Stimulated activated effector memory CD8-positive, alpha-beta T cell treated with anti-CD3 and anti-CD28 coated beads, Interleukin-12 subunit alpha, Interleukin-12 subunit beta, amount 100 ng/mL, for 72 hours (primary cell): ENCODE results near the gene NUTF2.

Source experiments
- ATAC-seq: fragments of 150-1000 bp; cut with Tn5 transposase; 2 replicates; pipeline ENCODE4 v1.10.0; 2021
- DNase-seq, 2 donors: peaks; one replicate each; pipeline ENCODE4 v3.0.0; 2021 to 2022; ENCODE audit warnings: low spot score in 2 of 2
- H3K27ac Mint-ChIP-seq: one replicate; pipeline ENCODE4 v1.8.0; 2022; ENCODE audit warnings: mild to moderate bottlenecking, mixed read lengths
- H3K36me3 Mint-ChIP-seq: one replicate; pipeline ENCODE4 v1.8.0; 2022; ENCODE audit warnings: mild to moderate bottlenecking, mixed read lengths
- H3K4me1 Mint-ChIP-seq: one replicate; pipeline ENCODE4 v1.8.0; 2022; ENCODE audit warnings: mixed read lengths
- H3K4me3 Mint-ChIP-seq: one replicate; pipeline ENCODE4 v1.8.0; 2022; ENCODE audit warnings: mild to moderate bottlenecking, mixed read lengths
- H3K9me3 Mint-ChIP-seq: one replicate; pipeline ENCODE4 v1.8.0; 2022; ENCODE audit warnings: mixed read lengths

NUTF2 gene

DNA sequence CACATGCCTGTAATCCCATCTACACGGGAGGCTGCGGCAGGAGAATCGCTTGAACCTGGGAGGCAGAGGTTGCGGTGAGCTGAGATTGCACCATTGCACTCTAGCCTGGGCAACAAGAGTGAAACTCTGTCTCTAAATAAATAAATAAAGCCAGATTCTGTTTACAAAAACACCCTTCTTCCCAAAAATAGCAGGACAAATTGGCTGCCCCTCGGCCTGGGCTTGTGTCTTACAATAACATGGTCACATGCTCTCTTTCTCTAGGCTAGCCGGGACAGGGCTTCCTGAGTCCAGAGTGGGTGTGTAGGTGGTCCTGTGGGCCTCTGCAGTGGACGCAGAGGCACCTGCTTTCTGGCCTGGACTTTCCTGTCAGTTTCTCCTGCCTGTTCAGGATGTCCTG is 22.9 kb downstream of the NUTF2 start:
- Mint-ChIP-seq H3K27ac (no peak overlapping the region), H3K4me3 (no peak overlapping the region), H3K9me3 (no peaks in the 10 kb centered on the region), H3K4me1 (peaks cover 21% of the 10 kb centered on the region), H3K36me3 (peaks cover 87% of the 10 kb centered on the region)
- ATAC-seq (no peak), DNase-seq (no peak)

DNA sequence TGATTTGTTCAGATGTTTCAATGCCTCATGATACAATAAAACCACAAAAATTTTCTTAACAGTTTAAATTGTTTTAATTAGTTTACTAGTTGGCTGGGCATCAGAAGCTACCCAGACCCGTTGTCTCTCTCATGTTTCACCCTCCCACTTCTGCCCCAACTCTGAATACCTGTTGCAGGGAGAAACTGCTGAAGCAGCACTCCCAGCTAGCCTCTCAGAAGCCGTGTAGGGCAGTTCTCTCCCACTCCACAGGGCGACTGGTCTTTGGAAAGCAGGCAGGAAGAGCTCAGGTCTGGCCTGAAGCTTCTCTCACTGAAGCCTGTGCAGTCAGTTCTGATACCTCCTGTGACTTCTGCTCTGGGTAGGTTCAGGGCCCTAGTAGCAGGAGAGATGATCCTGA is 24.5 kb downstream of the NUTF2 start:
- Mint-ChIP-seq H3K36me3 (peaks cover 85% of the 10 kb centered on the region), H3K27ac (no peak overlapping the region)

DNA sequence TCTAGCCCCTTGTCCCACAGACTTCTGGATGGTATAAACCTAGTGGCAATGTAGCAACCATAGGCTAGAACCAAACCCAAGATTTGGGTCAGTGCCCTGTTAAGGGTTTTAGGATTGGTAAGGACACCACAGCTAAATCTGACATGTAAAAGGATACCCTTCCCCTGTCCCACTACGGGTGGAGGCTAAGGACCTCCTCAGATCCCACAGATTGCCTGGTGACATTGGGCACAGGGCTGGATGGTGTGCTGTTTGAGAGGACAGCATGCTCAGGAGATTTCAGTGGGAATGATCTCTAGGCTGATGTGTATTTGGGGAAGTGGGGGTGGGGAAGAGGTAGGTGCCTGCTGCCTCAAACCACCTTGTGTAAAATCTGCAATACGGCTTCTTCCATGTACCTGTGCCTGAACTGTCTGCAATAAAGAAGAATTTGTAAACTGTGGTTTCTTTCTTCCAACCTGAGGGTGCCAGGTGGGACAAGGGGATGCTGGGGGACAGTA is 25.4 kb downstream of the NUTF2 start:
- DNase-seq (no peak), ATAC-seq (no peak)
- peak overlapping the region; percentile 88 for H3K4me3 Mint-ChIP-seq
- H3K9me3 Mint-ChIP-seq, result no peaks in the 10 kb centered on the region
- H3K27ac Mint-ChIP-seq, result peak overlapping the region; percentile 96
- H3K36me3 Mint-ChIP-seq, result peaks cover 85% of the 10 kb centered on the region
- H3K4me1 Mint-ChIP-seq, result peaks cover 37% of the 10 kb centered on the region

More for the DNA sequence above, 24.5 kb downstream of the NUTF2 start:
- Mint-ChIP-seq H3K9me3 (no peaks in the 10 kb centered on the region), H3K4me1 (peaks cover 37% of the 10 kb centered on the region), H3K4me3 (no peak overlapping the region)
- DNase-seq, result no peak
- no peak for ATAC-seq

DNA sequence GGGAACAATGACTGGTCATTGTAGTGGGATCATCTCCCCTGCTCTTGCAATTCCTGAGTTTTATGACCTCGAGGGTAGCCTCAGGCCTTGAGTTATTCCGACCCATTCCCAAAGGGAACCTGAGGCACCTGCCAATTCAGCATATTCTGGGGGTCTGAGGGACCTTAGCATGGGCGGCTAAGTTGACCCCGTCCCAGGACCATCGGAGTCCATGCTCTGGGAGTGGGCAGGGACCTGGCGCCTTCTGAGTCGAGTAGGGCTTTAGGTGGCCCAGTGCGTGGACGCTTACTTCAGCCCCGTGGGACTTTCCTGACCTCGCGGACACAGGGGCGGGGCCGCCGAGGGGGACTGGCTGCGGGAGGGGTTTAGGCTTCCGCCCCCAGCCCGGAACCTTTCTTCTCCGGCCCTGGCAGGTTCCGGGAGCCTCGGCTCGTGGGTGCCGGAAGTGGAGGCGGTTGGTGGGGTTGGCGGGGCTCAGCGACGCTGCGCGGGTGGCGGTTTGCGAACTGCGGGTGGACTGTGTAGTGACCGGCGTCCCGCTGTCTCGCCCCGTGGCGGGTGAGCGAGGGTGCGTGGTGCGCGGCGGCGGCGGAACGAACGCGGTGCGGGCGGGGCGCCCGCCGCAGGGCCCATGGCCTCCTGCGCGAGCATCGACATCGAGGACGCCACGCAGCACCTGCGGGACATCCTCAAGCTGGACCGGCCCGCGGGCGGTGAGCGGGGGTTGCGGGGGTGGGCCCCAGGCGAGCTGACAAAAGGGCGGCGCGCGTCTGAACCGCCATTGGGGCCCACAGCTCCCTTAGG is 26.1 kb downstream of the NUTF2 start, which contains the start of gene EDC4:
Gene EDC4 (plus strand): TSS at position 422 of the 804 bp plus-strand sequence. CDS start 210 bp downstream, at position 632.
- H3K9me3 Mint-ChIP-seq, result no peaks in the 10 kb centered on the region
- H3K4me1 Mint-ChIP-seq, result peaks cover 37% of the 10 kb centered on the region
- ATAC-seq (peak; percentile 95), DNase-seq (peak; percentile 97 to 98)
- peak within 1 kb of the TSS; percentile 88 for H3K4me3 Mint-ChIP-seq
- peaks cover 85% of the 10 kb centered on the region for H3K36me3 Mint-ChIP-seq
- peak within 1 kb of the TSS; percentile 96 for H3K27ac Mint-ChIP-seq

DNA sequence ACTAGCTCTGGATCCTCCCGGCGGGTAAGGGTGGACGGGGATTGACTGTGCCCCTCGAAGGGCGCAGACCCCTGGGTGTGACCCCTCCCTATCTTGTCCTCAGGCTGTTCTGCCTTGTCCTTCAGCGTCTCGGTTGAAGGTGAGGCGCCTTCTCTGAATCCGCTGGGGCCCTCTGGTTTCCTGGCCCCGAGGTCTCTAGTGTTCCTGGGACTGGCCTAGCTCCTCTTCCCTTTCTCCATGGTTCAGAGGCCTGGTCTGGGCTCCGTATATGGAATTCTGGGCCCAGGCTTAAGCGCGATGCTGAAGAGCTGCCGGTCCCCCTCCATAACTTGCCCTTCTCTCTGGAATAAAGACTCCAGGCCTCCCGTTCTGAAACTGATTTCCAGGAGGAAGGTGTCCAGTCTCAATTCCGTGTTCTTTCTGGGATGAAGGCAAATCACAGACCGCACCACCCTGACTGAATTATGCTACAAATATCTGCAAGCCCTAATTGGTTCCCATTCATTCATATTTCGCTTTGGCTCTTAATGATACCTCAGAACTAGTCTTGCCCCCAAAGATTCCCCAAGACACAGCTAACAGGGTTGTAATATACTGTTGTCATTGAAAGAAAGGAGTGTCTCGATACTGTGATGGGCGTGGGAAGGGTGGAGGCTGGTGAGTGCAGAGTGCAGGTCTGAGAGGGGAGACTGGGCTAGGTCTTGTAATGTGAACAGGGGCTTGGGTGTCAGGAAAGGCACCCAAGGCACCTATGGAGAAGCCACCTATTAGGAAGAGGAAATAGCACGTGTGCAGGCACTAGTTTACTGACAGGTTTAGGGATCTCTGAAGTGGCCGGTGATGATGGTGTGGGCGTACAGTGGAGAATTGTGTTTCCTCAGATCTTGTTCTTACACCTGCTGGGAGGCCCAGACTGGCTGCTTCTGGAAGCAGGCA is 27.0 kb downstream of the NUTF2 start:
- Mint-ChIP-seq H3K4me3 (peak overlapping the region; percentile 88), H3K27ac (peak overlapping the region; percentile 96), H3K36me3 (peaks cover 85% of the 10 kb centered on the region), H3K9me3 (no peaks in the 10 kb centered on the region), H3K4me1 (peaks cover 37% of the 10 kb centered on the region)
- no peak for DNase-seq
- peak; percentile 16 for ATAC-seq

DNA sequence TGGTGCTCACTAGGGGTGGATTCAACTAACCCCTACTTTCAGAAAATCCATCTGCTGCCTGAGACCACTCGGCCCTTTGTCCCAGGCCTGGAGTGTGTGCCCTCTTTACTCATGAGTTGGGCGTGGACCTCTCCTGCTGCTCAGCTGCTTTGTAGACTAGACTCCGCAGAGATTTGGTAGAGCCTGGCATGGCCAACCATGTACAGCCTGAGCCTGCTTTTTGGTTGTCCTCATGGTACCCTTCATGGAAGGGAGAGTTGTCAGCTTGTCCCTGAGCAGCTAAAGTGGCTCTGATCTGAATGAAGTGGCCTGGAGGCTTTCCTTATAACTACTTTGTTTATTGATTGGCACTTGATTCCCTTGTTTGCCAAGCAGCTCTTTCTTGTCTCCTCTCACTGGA is 27.6 kb downstream of the NUTF2 start:
- Mint-ChIP-seq H3K4me3 (peak overlapping the region; percentile 88), H3K36me3 (peaks cover 85% of the 10 kb centered on the region), H3K4me1 (peaks cover 37% of the 10 kb centered on the region), H3K9me3 (no peaks in the 10 kb centered on the region), H3K27ac (peak overlapping the region; percentile 96)
- ATAC-seq (no peak), DNase-seq (no peak)

DNA sequence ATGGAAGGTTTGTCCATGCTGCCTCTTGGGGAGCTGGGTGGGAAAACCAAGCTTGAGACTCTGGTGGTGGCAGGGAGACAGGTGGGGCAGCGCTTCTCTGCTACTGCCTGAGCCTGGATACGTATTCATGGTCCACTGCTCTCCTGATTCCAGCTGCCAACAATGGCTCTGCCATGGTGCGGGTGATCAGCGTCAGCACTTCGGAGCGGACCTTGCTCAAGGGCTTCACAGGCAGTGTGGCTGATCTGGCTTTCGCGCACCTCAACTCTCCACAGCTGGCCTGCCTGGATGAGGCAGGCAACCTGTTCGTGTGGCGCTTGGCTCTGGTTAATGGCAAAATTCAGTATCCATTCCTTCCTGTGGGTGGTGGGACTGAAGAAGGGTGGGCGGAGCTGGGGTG is 30.3 kb downstream of the NUTF2 start:
- DNase-seq, result no peak
- peaks cover 91% of the 10 kb centered on the region for H3K36me3 Mint-ChIP-seq
- H3K27ac Mint-ChIP-seq, result peak overlapping the region; percentile 96
- no peak overlapping the region for H3K4me3 Mint-ChIP-seq
- ATAC-seq, result no peak
- peaks cover 36% of the 10 kb centered on the region for H3K4me1 Mint-ChIP-seq
- no peaks in the 10 kb centered on the region for H3K9me3 Mint-ChIP-seq

DNA sequence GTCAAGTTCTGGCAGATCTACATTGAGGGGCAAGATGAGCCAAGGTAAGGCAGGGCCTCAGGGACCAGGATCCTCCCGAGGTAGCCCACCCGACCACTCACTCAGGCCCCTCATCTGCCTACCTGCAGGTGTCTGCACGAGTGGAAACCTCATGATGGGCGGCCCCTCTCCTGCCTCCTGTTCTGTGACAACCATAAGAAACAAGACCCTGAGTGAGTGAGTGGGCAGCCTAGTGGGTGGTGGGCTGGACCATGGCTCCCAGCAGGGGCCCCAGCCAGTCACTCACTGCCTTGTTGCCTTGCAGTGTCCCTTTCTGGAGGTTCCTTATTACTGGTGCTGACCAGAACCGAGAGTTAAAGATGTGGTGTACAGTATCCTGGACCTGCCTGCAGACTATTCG is 31.5 kb downstream of the NUTF2 start:
- no peak for ATAC-seq
- H3K36me3 Mint-ChIP-seq, result peaks cover 84% of the 10 kb centered on the region
- H3K4me1 Mint-ChIP-seq, result peaks cover 31% of the 10 kb centered on the region
- H3K27ac Mint-ChIP-seq, result no peak overlapping the region
- no peak for DNase-seq
- no peaks in the 10 kb centered on the region for H3K9me3 Mint-ChIP-seq
- no peak overlapping the region for H3K4me3 Mint-ChIP-seq

DNA sequence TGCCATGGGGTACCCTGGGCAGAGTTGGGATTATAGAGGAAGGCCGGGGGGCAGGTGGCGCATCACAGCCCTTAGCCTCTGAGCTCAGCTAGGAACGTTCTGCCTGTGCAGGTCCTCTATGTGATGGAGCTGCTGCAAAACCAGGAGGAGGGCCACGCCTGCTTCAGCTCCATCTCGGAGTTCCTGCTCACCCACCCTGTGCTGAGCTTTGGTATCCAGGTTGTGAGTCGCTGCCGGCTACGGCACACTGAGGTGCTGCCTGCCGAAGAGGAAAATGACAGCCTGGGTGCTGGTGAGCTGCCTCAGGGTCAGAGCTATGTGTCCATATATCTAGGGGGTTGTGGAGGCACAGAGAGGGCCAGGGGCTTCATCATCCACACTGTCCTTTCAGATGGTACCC is 32.1 kb downstream of the NUTF2 start:
- Mint-ChIP-seq H3K27ac (no peak overlapping the region), H3K36me3 (peaks cover 86% of the 10 kb centered on the region), H3K4me3 (no peak overlapping the region), H3K9me3 (no peaks in the 10 kb centered on the region), H3K4me1 (peaks cover 33% of the 10 kb centered on the region)
- DNase-seq (no peak), ATAC-seq (no peak)

DNA sequence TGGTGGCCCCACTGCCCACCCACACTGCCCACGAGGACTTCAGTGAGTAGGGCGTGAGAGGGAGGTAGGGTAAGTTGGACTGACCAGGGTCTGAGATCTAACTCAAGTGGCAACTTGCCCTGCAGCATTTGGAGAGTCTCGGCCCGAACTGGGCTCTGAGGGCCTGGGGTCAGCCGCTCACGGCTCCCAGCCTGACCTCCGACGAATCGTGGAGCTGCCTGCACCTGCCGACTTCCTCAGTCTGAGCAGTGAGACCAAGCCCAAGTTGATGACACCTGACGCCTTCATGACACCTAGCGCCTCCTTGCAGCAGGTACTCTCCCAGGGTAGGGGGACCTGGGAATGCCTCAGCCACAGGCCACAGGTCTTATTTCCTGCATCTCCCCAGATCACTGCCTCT is 32.7 kb downstream of the NUTF2 start:
- H3K27ac Mint-ChIP-seq, result no peak overlapping the region

DNA sequence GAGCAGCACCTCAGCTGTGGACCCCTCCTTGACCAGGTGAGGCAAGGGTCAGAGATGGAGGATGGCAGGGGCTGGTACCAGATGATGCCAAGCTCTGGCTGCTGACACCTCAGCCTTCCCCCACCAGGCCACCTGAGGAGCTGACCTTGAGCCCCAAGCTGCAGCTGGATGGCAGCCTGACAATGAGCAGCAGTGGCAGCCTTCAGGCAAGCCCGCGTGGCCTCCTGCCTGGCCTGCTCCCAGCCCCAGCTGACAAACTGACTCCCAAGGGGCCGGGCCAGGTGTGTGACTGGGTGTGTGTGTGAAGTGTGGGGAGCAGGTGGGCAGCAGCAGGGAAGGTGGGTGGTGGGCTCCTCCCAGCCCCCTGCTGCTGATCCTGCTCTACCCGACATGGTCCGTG is 33.2 kb downstream of the NUTF2 start:
- peak overlapping the region; percentile 56 for H3K27ac Mint-ChIP-seq

More for the DNA sequence above, 32.7 kb downstream of the NUTF2 start:
- ATAC-seq, result no peak
- Mint-ChIP-seq H3K4me3 (no peak overlapping the region), H3K9me3 (no peaks in the 10 kb centered on the region), H3K36me3 (peaks cover 88% of the 10 kb centered on the region), H3K4me1 (peaks cover 27% of the 10 kb centered on the region)
- DNase-seq, result no peak

DNA sequence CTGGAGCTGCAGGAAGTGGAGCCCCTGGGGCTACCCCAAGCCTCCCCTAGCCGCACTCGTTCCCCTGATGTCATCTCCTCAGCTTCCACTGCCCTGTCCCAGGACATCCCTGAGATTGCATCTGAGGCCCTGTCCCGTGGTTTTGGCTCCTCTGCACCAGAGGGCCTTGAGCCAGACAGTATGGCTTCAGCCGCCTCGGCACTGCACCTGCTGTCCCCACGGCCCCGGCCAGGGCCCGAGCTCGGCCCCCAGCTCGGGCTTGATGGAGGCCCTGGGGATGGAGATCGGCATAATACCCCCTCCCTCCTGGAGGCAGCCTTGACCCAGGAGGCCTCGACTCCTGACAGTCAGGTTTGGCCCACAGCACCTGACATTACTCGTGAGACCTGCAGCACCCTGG is 33.9 kb downstream of the NUTF2 start:
- H3K4me3 Mint-ChIP-seq, result no peak overlapping the region
- ATAC-seq (no peak), DNase-seq (no peak)
- H3K9me3 Mint-ChIP-seq, result no peaks in the 10 kb centered on the region
- peaks cover 83% of the 10 kb centered on the region for H3K36me3 Mint-ChIP-seq
- peaks cover 15% of the 10 kb centered on the region for H3K4me1 Mint-ChIP-seq
- peak overlapping the region; percentile 56 for H3K27ac Mint-ChIP-seq

More for the DNA sequence above, 33.2 kb downstream of the NUTF2 start:
- DNase-seq (no peak), ATAC-seq (no peak)
- H3K4me1 Mint-ChIP-seq, result peaks cover 22% of the 10 kb centered on the region
- H3K4me3 Mint-ChIP-seq, result no peak overlapping the region
- H3K9me3 Mint-ChIP-seq, result no peaks in the 10 kb centered on the region
- peaks cover 87% of the 10 kb centered on the region for H3K36me3 Mint-ChIP-seq

DNA sequence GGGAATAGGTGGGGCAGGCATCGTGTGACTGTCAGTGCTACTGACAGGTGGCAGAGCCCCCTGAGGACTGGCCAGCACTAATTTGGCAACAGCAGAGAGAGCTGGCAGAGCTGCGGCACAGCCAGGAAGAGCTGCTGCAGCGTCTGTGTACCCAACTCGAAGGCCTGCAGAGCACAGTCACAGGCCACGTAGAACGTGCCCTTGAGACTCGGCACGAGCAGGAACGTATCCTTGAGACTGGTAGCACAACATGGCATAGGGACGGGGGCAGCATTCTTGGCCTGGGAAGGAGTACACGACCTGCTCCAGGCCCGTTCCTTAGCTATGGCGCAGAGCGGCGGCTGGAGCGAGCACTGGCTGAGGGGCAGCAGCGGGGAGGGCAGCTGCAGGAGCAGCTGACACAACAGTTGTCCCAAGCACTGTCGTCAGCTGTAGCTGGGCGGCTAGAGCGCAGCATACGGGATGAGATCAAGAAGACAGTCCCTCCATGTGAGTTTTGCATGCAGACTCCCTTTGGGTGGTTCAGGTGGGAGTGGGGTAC is 35.0 kb downstream of the NUTF2 start:
- H3K4me3 Mint-ChIP-seq, result no peak overlapping the region
- DNase-seq (no peak), ATAC-seq (no peak)
- H3K9me3 Mint-ChIP-seq, result no peaks in the 10 kb centered on the region
- peaks cover 8% of the 10 kb centered on the region for H3K4me1 Mint-ChIP-seq
- peaks cover 79% of the 10 kb centered on the region for H3K36me3 Mint-ChIP-seq
- peak overlapping the region; percentile 56 for H3K27ac Mint-ChIP-seq

DNA sequence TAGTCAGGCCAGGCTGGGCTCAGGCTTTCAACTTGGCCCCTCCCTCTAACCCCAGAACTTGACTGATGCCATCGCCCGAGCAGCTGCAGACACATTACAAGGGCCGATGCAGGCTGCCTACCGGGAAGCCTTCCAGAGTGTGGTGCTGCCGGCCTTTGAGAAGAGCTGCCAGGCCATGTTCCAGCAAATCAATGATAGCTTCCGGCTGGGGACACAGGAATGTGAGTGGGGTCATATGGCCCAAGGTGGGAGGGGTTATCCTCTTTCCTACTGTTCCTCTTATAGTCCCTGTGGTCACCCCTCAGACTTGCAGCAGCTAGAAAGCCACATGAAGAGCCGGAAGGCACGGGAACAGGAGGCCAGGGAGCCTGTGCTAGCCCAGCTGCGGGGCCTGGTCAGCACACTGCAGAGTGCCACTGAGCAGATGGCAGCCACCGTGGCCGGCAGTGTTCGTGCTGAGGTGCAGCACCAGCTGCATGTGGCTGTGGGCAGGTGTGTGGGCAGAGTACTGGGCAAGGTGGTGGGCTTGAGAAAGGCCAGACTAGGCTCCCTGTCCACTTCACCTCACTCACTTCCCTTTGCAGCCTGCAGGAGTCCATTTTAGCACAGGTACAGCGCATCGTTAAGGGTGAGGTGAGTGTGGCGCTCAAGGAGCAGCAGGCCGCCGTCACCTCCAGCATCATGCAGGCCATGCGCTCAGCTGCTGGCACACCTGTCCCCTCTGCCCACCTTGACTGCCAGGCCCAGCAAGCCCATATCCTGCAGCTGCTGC is 35.8 kb downstream of the NUTF2 start:
- peaks cover 8% of the 10 kb centered on the region for H3K4me1 Mint-ChIP-seq
- H3K4me3 Mint-ChIP-seq, result no peak overlapping the region
- DNase-seq, result no peak
- no peaks in the 10 kb centered on the region for H3K9me3 Mint-ChIP-seq
- H3K36me3 Mint-ChIP-seq, result peaks cover 70% of the 10 kb centered on the region
- no peak for ATAC-seq
- H3K27ac Mint-ChIP-seq, result no peak overlapping the region
